GM12873 (cell line): Measurements from ENCODE around the gene MRPL46.

Experiments used
- CTCF ChIP-seq: IDR thresholded peaks from 2 replicates; pipeline ENCODE4 v1.5.1; 2012; ENCODE audit warnings: low read depth, mild to moderate bottlenecking, moderate library complexity, low read length, control low read depth; ENCODE audit not compliant: insufficient read depth; ENCODE audit errors: missing control alignments

The MRPL46 gene

DNA sequence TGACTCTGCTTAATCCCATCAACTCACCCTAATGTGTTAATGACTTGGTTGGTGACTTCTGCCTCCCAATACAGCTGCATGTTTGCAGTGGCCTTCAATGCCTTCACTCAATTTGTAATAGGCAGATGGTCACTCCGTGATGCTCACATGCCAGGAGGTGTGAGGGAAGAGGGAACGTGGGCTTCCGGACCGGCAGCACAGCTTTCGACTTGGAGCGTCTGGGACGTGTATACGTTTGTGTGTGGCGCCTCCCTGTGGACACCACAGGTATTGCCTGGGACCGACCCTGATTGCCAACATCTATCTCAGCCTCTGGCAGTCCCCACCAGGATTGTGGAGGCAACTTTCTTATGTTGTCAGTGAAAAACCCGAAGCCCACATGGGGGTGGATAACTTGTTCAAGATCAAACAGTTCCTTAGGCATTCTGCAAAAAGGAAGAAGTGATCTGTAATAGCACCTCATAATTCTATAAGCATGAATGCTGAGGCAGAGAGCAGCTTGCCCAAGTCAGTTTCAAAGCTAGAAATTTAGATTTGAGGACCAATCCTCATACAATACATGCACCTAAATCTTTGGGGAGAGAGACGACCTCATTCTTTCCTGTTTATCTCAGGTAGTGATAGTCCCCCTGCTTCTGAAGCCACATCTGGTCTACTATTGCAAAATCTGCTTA, 16.9 kb downstream of the MRPL46 start:
- TF ChIP-seq CTCF = peak; percentile 92

GRCh38 chr15:88449581-88449980, 17.6 kb downstream of the MRPL46 start:
- TF ChIP-seq CTCF = no peak

DNA sequence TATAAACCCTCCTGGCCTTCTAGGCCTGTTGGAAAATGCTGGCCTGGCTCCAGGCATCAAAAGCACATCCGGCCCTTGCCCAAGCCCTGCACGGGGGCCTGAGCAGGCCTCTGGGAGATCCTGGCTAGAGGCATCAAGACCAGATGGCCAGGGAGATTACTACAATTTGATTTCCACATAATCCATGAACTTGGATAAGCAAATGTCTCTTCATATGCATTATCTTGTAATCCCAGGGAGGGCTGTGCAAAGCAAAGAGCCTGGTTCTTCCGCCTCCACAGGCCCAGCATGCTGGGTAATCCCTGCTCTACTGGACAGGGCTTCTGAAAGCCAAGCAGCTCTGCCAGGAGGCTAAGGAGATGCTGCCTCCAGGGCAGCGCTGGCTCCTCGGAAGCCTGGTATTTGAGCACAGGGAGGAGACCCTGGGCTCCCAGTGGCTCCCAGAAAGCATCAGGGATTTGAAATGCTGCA, 18.2 kb downstream of the MRPL46 start:
- TF ChIP-seq CTCF = no peak

- TF ChIP-seq CTCF = no peak
Measured at GRCh38 chr15:88447741-88448140, 19.4 kb downstream of the MRPL46 start.

- TF ChIP-seq CTCF = no peak
Measured at GRCh38 chr15:88447206-88447605, 20.0 kb downstream of the MRPL46 start.

- no peak for TF ChIP-seq CTCF
Measured at GRCh38 chr15:88441076-88441730, 26.0 kb downstream of the MRPL46 start.

- TF ChIP-seq CTCF = no peak
Measured at GRCh38 chr15:88440021-88440420, 27.2 kb downstream of the MRPL46 start.
